Measurements from ENCODE around the gene ARL1.
A peak's percentile ranks its signal among the peaks of the same experiment; 100 is the strongest.
"Not testable (repeated sequence)": the region's sequence is repeated elsewhere in the genome, so short reads cannot be mapped to it uniquely, and the experiment has no call there.

Gene ARL1

DNA sequence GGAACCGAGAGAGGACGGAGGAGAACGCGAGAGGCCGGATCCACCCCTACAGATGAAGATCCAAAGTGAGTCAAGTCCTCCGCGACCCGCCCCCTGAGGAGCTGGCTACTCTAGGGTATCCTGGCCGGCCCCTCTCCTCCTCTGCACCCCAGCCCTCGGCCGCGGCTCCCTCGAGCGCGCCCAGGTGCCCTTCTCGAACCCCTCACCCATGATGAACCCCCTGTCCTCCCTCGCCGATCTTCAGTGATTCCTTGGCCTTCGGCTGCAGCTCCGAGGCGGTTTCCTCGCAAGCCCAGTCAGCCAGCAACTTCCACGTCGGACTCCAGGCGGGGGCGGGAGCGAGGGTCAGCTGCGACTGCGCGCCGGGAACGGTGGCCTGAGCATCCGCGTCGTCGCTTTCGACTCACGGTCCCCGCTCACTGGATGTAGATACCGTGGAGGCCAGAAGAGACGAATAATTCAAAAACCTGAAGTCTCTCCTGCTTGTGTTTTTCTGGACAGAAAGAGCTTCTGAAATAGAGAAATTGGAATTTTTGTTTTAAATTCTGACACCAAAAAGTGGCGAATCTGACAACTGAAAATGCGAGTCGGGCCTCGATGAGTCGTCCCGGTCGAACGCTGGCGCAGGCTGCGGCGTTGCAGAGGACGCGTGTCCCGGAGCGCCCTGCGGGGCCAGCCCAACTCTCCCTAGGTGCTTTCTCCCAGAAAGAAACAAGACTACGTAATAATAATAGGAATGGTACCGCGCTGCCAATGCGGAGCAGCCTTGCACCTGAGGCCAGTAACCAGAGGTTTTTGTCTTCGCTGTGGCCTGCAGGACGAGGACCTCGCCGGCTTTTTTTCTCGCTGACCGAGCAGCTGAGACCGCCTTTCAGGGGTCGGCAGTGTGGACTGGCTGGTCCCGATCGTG is at the start of gene ARL1:
ARL1 (minus strand) TSS at position 337 of the 910 bp plus-strand sequence; CDS start at position 210, 127 bp downstream.
- peak; percentile 91 for DNase-seq (ENCODE audit: low read depth)

DNA sequence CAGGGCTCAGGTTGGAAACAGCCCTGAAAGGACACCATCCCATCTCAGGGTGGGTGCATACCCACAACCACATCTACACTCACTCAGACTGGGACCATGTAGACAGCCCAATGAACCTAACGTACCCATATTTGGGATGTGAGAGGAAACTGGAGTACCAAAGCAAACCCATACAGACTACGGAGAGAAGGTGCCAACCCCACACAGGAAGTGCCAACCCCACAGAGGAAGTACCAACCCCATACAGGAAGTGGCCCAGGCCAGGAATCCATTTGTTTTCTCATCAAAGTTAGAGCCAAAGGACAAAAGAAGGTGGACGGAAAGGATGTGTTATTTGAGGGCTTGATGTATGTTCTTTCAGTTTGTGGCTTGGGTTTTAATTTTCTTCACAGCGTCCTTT is 48.1 kb upstream of the ARL1 start:
- no peak for DNase-seq (ENCODE audit: low read depth)

DNA sequence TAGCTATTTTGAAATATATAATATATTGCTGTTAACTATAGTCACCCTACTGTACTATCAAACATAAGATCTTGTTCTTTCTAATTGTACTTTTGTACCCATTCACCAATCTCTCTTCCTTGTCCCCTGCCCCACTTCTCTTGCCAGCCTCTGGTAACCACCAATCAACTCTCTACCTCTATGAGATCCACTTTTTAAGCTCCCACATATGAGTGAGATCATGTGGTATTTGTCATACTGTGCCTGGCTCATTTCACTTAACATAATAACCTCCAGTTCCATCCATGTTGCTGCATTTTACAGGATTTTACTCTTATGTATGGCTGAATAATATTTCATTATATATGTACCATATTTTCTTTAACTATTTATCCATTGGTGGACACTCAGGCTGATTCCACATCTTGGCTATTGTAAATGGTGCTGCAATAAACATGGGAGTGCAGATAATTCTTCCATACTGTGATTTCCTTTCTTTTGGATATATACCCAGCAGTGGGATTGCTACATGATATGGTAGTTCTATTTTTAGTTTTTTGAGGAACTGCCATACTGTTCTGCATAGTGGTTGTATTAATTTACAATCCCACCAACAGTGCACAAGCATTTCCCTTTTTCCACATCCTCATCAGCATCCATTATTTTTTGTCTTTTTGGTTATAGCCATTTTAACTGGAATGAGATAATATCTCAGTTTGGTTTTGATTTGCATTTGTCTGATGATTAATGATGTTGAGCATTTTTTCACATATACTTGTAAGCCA is 34.1 kb upstream of the ARL1 start:
- no peak for DNase-seq (ENCODE audit: low read depth)

DNA sequence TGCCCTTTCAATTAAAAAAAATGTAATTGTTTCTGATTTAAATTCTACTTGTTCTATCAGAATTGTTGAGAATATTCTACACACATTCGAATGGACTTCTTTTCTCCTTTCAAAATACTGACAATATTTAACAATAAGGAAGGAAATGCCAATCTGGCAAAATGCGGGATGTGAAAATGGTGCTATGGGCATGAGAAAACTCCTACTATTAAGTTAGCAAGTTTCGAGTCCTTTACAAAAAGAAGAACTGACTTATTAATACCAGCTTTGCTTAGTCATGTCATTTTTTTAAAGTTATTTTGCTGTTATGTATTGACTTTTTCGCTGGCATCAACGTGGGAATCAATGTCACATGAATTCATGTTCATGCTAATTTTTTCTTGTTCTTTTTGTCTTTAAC is 31.7 kb upstream of the ARL1 start:
- no peak for DNase-seq (ENCODE audit: low read depth)

DNA sequence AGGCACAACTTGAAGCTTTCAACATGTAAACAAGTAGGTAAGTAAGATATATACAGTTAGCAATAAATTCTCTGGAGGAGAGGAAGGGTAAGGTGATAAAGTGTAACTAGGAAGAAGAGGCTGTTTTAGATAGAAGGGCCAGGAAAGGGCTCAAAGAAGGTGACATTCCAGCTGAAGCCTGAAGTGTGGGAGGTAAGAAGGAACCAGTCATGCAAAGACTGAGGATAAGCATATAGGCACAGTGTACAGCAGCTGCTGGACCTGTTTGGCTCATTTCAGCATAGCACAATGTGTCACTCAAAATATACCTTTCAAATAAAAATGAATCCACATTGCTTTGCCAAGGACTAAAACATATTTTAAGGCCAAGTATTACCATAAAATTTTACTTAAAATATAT is 28.6 kb upstream of the ARL1 start:
- DNase-seq (ENCODE audit: low read depth): no peak

DNA sequence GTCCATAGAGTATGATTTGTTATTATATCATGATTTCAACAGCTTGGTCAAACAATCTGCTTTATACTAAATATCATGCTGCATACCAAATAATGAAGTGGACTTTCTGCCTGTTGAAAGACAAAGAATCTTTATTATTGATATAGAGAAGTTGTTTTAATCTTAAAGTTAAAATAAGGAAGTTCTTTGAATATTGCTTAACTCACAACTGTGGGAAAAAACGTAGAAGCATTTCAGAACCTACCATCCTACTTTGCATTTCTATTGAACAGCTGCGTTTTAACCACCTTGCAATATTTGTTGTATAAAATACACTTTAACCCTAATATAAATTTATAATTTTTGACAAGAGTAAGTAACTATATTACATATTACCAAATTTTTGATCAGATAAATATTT is 22.9 kb upstream of the ARL1 start:
- no peak for DNase-seq (ENCODE audit: low read depth)

DNA sequence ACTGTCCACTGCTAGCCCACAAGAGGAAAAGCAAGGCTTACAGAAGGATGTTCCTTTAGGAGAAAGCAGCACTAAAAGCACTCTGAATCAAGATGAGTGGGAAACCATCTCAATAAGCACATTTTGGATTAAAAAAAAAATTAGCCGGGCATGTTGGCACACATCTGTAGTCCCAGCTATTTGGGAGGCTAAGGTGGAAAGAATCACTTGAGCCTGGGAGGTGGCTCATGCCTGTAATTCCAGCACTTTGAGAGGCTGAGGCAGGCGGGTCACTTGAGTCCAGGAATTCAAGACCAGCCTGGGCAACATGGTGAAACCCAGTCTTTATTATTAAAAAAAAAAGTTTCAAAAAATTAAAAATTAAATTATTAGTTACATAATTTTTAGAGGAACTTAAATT is 17.0 kb upstream of the ARL1 start:
- DNase-seq (ENCODE audit: low read depth): no peak

DNA sequence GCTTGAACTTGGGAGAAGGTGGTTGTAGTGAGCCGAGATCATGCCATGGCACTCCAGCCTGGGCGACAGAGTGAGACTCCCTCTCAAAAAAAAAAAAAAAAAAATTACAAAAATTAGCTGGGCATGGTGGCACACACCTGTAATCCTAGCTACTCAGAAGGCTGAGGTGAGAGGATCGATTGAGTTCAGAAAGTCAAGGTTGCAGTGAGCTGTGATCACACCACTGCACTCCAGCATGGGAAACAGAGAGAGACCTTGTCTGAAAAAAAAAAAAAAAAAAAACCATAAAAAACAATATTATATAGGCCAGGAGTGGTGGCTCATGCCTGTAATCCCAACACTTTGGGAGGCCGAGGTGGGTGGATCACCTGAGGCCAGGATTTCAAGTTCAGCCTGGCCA is 14.5 kb upstream of the ARL1 start:
- DNase-seq (ENCODE audit: low read depth): not testable (repeated sequence)

DNA sequence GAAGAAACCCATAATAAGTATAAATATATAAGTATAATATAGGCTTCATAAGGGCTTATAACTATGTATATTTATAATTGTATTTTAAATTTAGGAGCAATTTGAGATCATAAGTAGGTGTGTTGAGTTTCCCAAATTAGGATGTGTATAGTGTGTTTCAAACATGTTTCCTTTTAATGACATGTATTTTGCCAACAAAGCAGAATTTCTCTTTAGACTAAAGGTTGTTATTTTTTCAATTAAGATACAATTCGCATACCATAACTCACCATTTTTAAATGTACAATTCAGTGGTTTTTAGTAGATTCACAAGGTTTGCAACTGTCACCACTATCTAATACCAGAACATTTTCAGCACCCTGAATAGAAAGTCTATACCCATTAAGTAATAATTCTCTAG is 7.7 kb upstream of the ARL1 start:
- DNase-seq (ENCODE audit: low read depth): no peak

DNA sequence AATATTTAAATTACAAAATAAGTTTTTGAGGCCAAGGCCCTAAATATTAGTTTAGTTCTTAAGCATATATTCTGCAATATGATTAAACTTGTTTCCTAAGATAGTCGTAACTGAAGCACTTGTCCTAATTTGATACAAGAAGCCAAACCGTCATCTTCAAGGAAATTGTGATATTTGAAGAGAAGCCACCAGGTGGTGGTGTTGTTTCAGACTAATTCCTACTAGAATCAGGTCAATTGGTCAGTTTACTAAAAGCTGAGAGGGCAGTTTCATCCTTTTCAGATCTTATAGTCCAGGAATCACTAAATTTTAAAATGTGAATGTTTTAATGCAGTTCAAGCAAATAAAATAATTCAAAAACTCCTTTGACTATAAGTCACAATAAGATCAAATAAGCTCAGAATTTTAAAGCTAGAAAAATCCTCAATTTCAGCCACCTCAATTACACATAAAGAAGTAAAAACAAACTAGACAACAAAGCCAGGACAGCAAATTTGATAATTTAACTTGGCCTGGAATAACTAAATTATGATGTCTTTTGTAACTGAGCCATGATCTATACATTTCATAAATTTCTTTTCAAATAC is 7.1 kb upstream of the ARL1 start:
- DNase-seq (ENCODE audit: low read depth): peak; percentile 75

DNA sequence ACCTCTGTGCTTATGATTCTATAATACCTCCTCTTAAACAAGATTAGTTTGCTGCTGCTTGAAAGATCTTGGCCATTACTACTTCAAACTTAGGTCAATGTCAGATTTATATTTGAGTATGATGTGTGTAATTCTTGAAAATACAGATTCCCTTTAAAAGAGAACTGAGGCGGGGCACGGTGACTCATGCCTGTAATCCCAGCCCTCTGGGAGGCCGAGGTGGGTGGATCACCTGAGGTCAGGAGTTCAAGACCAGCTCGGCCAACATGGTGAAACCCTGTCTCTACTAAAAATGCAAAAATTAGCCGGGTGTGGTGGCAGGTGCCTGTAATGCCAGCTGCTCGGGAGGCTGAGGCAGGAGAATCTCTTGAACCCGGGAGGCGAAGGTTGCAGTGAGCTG is 2.6 kb upstream of the ARL1 start:
- DNase-seq (ENCODE audit: low read depth): not testable (repeated sequence)

DNA sequence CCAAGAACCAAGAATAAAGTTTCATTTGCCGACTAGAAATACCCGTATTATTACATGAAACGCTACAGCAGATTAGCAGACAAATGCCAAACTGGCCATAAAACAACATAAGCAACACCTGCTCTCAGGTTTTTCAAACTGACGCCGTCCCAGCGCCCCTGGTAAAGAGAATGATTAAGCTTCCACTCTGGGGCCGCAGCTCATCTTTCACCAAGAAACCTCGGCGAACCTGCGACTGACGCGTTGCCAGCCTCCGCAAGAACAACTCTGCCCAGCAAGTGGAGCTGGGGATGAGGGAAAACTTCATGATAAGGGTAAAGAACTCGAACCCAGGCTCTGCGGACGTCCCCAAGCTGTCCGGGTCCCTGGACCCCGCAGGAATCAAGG is 530 bp downstream of the ARL1 start:
- no peak for DNase-seq (ENCODE audit: low read depth)

DNA sequence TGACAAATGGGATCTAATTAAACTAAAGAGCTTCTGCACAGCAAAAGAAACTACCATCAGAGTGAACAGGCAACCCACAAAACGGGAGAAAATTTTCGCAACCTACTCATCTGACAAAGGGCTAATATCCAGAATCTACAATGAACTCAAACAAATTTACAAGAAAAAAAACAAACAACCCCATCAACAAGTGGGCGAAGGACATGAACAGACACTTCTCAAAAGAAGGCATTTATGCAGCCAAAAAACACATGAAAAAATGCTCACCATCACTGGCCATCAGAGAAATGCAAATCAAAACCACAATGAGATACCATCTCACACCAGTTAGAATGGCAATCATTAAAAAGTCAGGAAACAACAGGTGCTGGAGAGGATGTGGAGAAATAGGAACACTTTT is 16.4 kb downstream of the ARL1 start:
- not testable (repeated sequence) for DNase-seq (ENCODE audit: low read depth)

DNA sequence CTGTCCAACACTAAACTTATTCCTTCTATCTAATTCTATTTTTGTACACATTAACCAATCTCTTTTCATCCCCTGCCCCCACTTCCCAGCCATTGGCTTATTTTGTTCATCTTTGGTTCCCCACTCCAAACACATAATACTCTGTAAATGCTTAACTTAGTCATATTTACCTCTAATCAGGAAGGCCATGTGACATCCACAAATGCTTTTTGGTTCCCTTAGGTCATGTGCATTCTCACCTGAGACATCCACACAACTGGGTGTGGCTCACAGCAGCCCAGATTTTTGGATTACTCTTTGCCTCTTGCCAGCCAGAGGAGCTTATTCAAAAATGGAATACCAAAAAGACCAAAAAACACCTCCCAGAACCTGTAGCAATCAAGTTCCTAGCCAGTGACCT is 28.4 kb downstream of the ARL1 start:
- no peak for DNase-seq (ENCODE audit: low read depth)

DNA sequence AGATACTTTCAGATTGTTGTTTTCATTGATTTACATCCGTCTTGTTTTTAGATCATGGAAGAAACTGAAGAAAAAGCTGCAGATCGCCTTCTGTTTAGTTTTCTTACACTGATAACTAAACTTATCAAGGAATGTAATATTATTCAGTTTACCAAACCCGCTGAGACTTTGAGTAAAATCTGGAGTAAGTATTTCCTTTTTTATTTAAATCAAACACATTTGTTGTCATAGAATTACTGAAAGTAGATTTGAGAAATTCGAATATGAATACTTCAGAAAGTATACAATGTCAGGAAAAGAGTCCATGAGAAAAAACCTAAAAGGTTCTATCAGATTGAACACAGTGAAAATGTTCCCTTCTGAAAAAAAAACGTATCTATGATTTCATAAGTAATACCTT is 32.0 kb downstream of the ARL1 start:
- no peak for DNase-seq (ENCODE audit: low read depth)

DNA sequence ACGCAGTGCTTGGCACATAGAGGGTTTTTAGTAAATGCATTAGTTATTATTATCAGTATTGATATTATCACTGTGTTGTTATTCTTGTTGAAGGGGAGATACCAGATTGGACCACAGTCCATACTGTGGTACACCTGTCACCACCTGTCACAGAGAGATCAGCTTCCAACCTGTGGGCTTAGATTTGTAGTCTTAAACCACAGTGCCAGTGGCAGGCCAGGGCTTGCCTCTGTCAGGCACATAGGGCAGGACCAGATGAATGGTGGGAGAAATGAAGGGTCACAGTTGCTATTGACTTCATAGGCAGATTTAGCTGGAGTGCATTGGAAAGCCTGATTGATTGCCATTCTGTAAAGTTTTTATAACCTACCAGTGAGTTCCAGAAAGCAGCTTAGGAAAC is 35.1 kb downstream of the ARL1 start:
- no peak for DNase-seq (ENCODE audit: low read depth)

DNA sequence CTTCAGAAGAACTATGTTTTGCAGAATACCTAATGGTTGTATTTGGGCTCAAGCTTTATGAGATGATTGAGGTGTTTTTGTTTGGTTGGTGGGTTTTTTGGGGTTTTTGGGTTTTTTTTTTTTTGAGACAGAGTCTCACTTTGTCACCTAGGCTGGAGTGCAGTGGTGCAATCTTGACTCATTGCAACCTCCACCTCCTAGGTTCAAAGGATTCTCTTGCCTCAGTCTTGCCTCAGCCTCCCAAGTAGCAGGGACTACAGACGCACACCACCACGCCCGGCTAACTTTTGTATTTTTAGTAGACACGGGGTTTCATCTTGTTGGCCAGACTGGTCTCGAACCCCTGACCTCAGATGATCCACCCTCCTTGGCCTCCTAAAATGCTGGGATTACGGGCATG is 39.6 kb downstream of the ARL1 start:
- DNase-seq (ENCODE audit: low read depth): no peak

DNA sequence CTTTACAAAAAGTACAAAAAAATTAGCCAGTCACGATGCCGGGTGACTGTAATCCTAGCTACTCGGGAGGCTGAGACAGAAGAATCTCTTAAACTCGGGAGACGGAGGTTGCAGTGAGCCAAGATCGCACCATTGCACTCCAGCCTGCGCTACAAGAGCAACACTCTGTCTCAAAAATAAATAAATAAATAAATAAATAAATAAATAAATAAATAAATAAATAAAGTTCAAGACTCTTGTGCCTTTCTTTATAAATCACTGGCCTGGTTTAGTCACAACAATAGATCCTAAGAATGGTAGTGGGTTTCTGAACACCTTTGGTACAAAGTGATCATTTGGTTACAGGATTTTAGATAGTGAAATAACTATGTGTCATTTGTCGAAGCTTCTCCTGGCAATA is 46.1 kb downstream of the ARL1 start:
- no peak for DNase-seq (ENCODE audit: low read depth)

DNA sequence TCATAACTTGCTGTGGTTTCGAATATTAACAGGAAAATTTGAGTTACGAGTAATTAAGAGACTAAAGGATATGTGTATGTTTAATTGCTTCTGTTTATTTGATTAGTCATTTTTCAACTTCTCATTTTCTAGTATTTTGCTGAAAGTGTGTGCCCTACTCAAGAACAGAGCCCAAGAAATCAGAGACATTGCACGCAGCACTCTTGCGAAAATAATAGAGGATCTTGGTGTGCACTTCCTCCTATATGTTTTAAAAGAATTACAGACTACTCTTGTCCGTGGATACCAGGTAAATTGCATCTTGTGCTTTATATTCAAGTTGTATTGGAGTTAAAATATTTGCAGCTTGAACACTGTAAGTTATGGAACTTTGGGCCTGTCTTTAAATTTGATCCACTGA is 50.8 kb downstream of the ARL1 start:
- no peak for DNase-seq (ENCODE audit: low read depth)

DNA sequence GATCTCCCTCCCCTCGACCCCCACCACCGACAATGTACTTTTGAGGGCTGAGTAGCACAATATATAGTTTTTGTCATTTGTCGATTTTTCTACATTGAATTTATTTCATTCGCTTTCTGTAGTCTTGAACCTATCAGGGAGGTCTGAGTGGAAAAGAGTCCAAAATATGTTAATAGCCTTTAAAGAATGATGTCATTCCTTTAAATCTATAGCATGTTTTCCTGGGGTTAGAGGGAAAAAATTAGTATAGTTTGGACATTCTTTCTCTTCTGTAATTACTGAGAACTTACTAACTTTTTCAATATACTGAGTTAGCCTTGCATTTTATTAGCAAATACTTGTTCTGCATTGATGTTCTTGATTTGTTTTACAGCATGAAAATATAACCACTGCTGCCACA is 55.9 kb downstream of the ARL1 start:
- DNase-seq (ENCODE audit: low read depth): no peak

DNA sequence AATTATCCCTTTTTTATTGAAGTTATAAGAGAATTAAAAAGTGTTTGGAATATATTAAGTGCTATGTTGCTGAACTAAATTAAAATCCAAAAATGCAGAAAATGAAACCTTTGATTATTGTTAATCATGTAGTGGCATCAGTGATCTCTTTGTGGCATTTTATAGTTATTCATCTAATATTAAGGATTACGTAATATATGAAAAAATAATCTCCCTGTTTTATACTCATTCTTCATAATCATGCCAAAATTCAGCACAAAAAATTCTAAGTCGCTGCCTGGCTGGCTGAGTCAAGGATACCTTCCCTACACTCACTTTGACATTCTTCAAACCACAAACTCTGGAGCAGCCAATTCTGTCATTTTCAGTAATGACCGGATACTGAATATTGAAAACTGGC is 63.7 kb downstream of the ARL1 start:
- no peak for DNase-seq (ENCODE audit: low read depth)

All from ELR (cell line).